OCI-LY3 (cell line): ENCODE measurements around the gene BBS7.

Experiments
- H2AFZ ChIP-seq: fragments of 200-600, 300-600 bp; shearing (Covaris generic); 2 replicates; pipeline ENCODE4 v1.6.0; 2014; ENCODE audit warnings: antibody characterized with exemption, low read depth, low read length
- H3K27ac ChIP-seq: fragments of 200-600, 300-600 bp; sonication (generic); 2 replicates; pipeline ENCODE4 v1.5.1; 2014; ENCODE audit warnings: mild to moderate bottlenecking, low read length, moderate library complexity, mixed read lengths
- H3K27me3 ChIP-seq: fragments of 200-600, 300-600 bp; sonication (generic); 2 replicates; pipeline ENCODE4 v1.6.1; 2014; ENCODE audit warnings: low read depth, low read length, mixed read lengths
- H3K36me3 ChIP-seq: fragments of 200-600, 300-600 bp; sonication (generic); replicated peaks from 2 replicates; pipeline ENCODE3; 2014; ENCODE audit warnings: low read depth, low read length, mixed read lengths
- H3K4me1 ChIP-seq: fragments of 300-600, 200-600 bp; sonication (generic); 2 replicates; pipeline ENCODE4 v1.6.1; 2014; ENCODE audit warnings: low read length, mixed read lengths
- H3K4me2 ChIP-seq: fragments of 200-600, 300-600 bp; sonication (generic); 2 replicates; pipeline ENCODE4 v1.6.1; 2014; ENCODE audit warnings: low read length, mixed read lengths
- H3K4me3 ChIP-seq: fragments of 300-600, 200-600 bp; sonication (generic); 2 replicates; pipeline ENCODE4 v1.5.1; 2014; ENCODE audit warnings: antibody characterized with exemption, mild to moderate bottlenecking, low read length, moderate library complexity
- H3K79me2 ChIP-seq: fragments of 300-600, 200-600 bp; shearing (Covaris generic); 2 replicates; pipeline ENCODE4 v1.6.1; 2014; ENCODE audit warnings: mild to moderate bottlenecking, low read length, mixed read lengths
- H3K9ac ChIP-seq: fragments of 300-600, 200-600 bp; shearing (Covaris generic); 2 replicates; pipeline ENCODE4 v1.6.0; 2014; ENCODE audit warnings: mild to moderate bottlenecking, low read length, moderate library complexity
- H3K9me3 ChIP-seq: fragments of 200-600, 300-600 bp; shearing (Covaris generic); 2 replicates; pipeline ENCODE4 v1.6.1; 2014; ENCODE audit warnings: low read length, mixed read lengths; ENCODE audit not compliant: insufficient read depth
- H4K20me1 ChIP-seq: fragments of 200-600, 300-600 bp; sonication (generic); 2 replicates; pipeline ENCODE4 v1.6.1; 2016; ENCODE audit warnings: low read length, mixed read lengths; ENCODE audit not compliant: insufficient read depth
- EZH2phosphoT487 ChIP-seq: fragments of 200-600 bp; shearing (Covaris generic); IDR thresholded peaks from 2 replicates; pipeline ENCODE4 v1.6.1; 2018; ENCODE audit warnings: antibody characterized with exemption, mixed run types, low read depth
- TF ChIP-seq, protein P1 (sequence below): fragments of 200-600, 300-600 bp; sonication (generic); IDR thresholded peaks from 2 replicates; pipeline ENCODE4 v1.5.1; 2014; ENCODE audit warnings: antibody characterized with exemption, low read length, low read depth

BBS7 gene

DNA sequence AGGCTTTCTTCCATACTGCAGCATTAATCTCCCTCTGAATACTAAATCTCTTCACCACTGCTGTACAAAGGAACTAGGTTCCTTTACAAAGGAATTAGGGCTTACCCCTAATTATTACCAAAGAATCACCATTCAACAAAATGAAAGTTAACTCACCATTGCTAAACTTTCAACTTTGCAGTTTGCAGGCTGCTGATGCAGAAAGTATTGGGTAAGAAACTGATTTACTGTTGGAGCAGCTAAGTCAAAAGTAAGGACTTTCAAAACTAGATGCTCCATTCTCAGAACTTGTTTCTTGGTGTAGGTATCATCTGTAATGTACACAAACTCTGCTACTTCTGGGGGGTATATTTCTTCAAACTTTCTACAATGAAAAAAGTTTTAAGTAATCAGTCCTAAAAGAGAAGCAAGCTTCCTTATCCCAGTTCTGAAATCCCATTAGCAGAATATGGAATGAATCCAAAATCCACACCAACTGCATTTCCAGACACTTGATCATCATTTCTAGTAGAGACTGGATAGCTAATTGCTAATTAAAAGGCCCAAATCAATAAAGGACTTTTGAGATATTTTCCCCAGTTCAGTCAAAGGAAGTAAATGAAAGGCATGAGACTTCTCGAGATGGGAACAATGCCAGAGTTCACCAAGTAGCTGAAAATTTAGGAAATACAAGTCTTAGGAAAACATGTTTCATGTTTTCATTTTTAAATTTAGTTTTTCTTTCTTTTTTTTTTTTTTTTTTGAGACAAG, 50.9 kb downstream of the BBS7 start:
- H3K79me2 ChIP-seq: peaks cover 77% of the 10 kb centered on the region
- H3K9me3 ChIP-seq: no peaks in the 10 kb centered on the region
- peaks cover 74% of the 10 kb centered on the region for H3K36me3 ChIP-seq
- H3K4me2 ChIP-seq: no peak overlapping the region
- no peaks in the 10 kb centered on the region for H3K27me3 ChIP-seq
- no peak overlapping the region for H2AFZ ChIP-seq
- H4K20me1 ChIP-seq: no peaks in the 10 kb centered on the region
- no peak overlapping the region for H3K4me3 ChIP-seq
- H3K9ac ChIP-seq: no peak overlapping the region
- TF ChIP-seq EZH2phosphoT487: no peak
- TF ChIP-seq, protein P1, sequence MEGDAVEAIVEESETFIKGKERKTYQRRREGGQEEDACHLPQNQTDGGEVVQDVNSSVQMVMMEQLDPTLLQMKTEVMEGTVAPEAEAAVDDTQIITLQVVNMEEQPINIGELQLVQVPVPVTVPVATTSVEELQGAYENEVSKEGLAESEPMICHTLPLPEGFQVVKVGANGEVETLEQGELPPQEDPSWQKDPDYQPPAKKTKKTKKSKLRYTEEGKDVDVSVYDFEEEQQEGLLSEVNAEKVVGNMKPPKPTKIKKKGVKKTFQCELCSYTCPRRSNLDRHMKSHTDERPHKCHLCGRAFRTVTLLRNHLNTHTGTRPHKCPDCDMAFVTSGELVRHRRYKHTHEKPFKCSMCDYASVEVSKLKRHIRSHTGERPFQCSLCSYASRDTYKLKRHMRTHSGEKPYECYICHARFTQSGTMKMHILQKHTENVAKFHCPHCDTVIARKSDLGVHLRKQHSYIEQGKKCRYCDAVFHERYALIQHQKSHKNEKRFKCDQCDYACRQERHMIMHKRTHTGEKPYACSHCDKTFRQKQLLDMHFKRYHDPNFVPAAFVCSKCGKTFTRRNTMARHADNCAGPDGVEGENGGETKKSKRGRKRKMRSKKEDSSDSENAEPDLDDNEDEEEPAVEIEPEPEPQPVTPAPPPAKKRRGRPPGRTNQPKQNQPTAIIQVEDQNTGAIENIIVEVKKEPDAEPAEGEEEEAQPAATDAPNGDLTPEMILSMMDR: no peak
- no peak overlapping the region for H3K27ac ChIP-seq
- H3K4me1 ChIP-seq: peaks cover 11% of the 10 kb centered on the region

DNA sequence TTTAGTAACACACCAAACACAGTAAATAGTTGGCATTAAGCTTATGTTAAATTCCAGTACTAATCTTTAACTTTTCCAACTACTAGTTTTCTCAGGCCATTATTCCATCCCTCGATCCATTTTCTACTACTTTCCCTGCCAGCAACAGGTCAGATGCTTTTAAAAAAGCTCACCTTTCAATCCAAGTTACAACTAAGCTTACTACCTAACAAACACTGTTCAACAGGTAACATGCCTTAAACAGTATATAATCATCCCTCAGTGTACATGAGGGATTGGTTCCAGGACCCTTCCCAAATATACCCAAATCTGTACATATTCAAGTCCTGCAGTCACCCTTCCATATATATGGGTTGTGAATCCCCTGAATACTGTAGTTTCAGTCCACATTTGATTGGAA, 52.1 kb downstream of the BBS7 start:
- no peak overlapping the region for H3K4me3 ChIP-seq
- H3K27me3 ChIP-seq: no peaks in the 10 kb centered on the region
- TF ChIP-seq, protein P1: no peak
- TF ChIP-seq EZH2phosphoT487: no peak
- H4K20me1 ChIP-seq: no peaks in the 10 kb centered on the region
- no peak overlapping the region for H2AFZ ChIP-seq
- H3K4me2 ChIP-seq: no peak overlapping the region
- H3K9ac ChIP-seq: no peak overlapping the region
- no peak overlapping the region for H3K27ac ChIP-seq
- peaks cover 71% of the 10 kb centered on the region for H3K79me2 ChIP-seq
- peaks cover 83% of the 10 kb centered on the region for H3K36me3 ChIP-seq
- no peaks in the 10 kb centered on the region for H3K9me3 ChIP-seq
- H3K4me1 ChIP-seq: peaks cover 11% of the 10 kb centered on the region

DNA sequence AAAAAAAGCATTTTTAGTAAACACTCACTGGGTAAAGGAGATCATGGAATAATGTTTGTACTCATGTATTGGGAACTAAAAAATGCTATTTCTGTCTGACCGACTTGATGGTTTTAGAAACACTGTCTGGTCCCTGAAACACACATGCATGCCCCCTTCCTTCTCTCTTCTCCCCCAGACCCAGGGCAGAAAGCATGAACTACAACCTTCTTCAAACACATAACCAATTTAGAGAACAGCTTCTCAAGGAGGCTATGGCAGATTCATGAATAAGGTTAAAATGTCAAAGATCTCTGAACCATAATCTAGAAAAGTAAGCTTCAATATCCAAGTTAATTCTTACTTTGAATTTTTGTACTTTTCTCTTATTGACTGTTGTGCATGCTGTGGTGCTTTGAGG, 52.6 kb downstream of the BBS7 start:
- TF ChIP-seq, protein P1: no peak
- TF ChIP-seq EZH2phosphoT487: no peak
- no peaks in the 10 kb centered on the region for H3K9me3 ChIP-seq
- no peaks in the 10 kb centered on the region for H4K20me1 ChIP-seq
- H3K4me2 ChIP-seq: no peak overlapping the region
- no peak overlapping the region for H3K4me3 ChIP-seq
- no peaks in the 10 kb centered on the region for H3K27me3 ChIP-seq
- no peak overlapping the region for H3K27ac ChIP-seq
- H2AFZ ChIP-seq: no peak overlapping the region
- H3K4me1 ChIP-seq: peaks cover 11% of the 10 kb centered on the region
- no peak overlapping the region for H3K9ac ChIP-seq
- peaks cover 88% of the 10 kb centered on the region for H3K36me3 ChIP-seq
- H3K79me2 ChIP-seq: peaks cover 66% of the 10 kb centered on the region

DNA sequence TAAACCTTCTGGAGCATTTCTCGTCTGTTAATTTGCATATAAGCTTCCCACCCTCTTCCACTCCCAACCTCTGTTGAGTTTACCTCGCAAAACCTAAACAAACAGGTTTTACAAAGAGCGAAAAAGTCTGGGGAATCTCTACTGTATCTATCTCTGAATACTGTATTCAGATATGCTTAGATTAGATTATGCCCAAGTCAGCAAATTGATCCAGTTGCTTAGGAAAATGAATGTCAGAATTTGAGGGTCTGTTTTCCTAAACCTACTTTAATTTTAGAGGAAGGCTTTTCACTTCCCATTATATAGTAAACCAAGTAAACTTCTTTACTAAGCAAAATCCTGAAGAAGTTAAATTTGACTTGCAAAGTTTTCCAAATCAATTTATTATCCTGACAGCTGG, 53.3 kb downstream of the BBS7 start:
- no peaks in the 10 kb centered on the region for H4K20me1 ChIP-seq
- no peak overlapping the region for H3K9ac ChIP-seq

More for the DNA sequence above, 53.3 kb downstream of the BBS7 start:
- Histone ChIP-seq H3K9me3 (no peaks in the 10 kb centered on the region), H3K36me3 (peaks cover 88% of the 10 kb centered on the region), H3K4me1 (peaks cover 5% of the 10 kb centered on the region), H3K27me3 (no peaks in the 10 kb centered on the region), H2AFZ (no peak overlapping the region), H3K4me2 (no peak overlapping the region), H3K79me2 (peaks cover 59% of the 10 kb centered on the region), H3K4me3 (no peak overlapping the region), H3K27ac (no peak overlapping the region)
- TF ChIP-seq, protein P1: no peak
- TF ChIP-seq EZH2phosphoT487: no peak
